ENCODE results near the gene PLEKHA1. TPM values are rescaled to one million over a fixed set of nuclear protein-coding genes. Genes with fewer than 3 reads are reported as not detected.

Gene PLEKHA1
- polyA plus RNA-seq, 1 of the 3 experiments (the other 2 are of a cell fraction): 8.4 TPM

DNA sequence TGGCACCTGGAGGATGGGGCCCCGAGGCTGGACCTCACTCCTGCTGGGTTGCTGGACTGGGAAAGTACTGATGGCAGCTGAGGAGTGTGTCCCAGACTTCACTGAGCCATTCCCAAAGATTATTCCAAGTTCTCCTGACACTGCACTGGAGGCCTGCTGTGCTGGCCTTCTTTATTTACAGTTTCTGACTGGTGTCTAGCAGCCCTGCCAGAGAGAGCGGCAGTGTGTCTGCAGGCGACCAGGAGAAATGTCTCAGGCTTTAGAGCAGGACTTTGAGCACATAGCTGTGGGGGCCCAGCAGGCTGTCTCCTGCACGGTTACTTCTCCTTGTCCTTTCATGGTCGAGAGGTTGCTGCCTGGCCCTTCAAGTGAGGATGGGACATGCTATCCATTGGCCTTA, 102.9 kb downstream of the PLEKHA1 start:
- POLR2A ChIA-PET: no interaction called here
- H4K20me1 ChIP-seq (ENCODE audit: insufficient read depth): peaks cover 8% of the 10 kb centered on the region; the same call in 1 of the 2 replicates

More for the DNA sequence above, 102.9 kb downstream of the PLEKHA1 start:
- Histone ChIP-seq H3K4me1 (ENCODE audit: control insufficient read depth in 1 of 2, insufficient read depth in 2 of 2, low read depth in 1 of 2, low read length in 1 of 2) (peaks cover 24 to 28% of the 10 kb centered on the region in 2 experiments; a peak in 3 of 4 replicates), H3K79me2 (ENCODE audit: insufficient read depth) (peaks cover 96% of the 10 kb centered on the region), H3K36me3 (replicated peaks in 1 of 2; ENCODE audit: control insufficient read depth in 1 of 2, insufficient read depth in 2 of 2, low read length in 1 of 2) (no peaks in the 10 kb centered on the region), H3F3A (replicated peaks; ENCODE audit: insufficient read depth) (no peaks in the 10 kb centered on the region), H2AFZ (ENCODE audit: low read depth) (no peak overlapping the region), H3K27me3 (ENCODE audit: insufficient read depth) (no peaks in the 10 kb centered on the region), H3K9me3 (no peaks in the 10 kb centered on the region), H3K9me2 (no peaks in the 10 kb centered on the region), H3K4me2 (no peak overlapping the region), H3K9ac (no peak overlapping the region), H3K27ac (ENCODE audit: low read depth in 2 of 2, low read length in 1 of 2) (no peak overlapping the region), H3K4me3 (ENCODE audit: low read depth in 2 of 2, low read length in 1 of 2) (no peak overlapping the region)
- CTCF ChIA-PET: no interaction called here
- WGBS (ENCODE audit: low lambda C conversion rate): 88% methylated on average over 4 of the region's 5 CpGs
- DNase-seq: no peak
- TF ChIP-seq GATA2 (CRISPR knock-in tag; IDR thresholded peaks at IDR 0.05) (no peak), RAD21 (IDR thresholded peaks at IDR 0.05; ENCODE audit: low read length) (no peak), EP300 (IDR thresholded peaks at IDR 0.05; ENCODE audit: borderline replicate concordance in 1 of 2, low read depth in 1 of 2, low read length in 1 of 2) (no peak), RCOR1 (IDR thresholded peaks at IDR 0.05; ENCODE audit: low read length) (no peak), FOXM1 (IDR thresholded peaks at IDR 0.05; ENCODE audit: low read depth) (no peak), IRF3 (IDR thresholded peaks at IDR 0.05; ENCODE audit: low read depth, low read length) (no peak), MEF2A (IDR thresholded peaks at IDR 0.05; ENCODE audit: borderline replicate concordance, low read depth) (no peak), TEAD4 (IDR thresholded peaks at IDR 0.05; ENCODE audit: borderline replicate concordance, insufficient read depth) (no peak), NRF1 (IDR thresholded peaks at IDR 0.05; ENCODE audit: low read depth, low read length) (no peak), SMC3 (IDR thresholded peaks at IDR 0.05; ENCODE audit: low read depth, low read length) (no peak), FOXJ3 (CRISPR knock-in tag; IDR thresholded peaks at IDR 0.05) (no peak), TAF1 (IDR thresholded peaks at IDR 0.05; ENCODE audit: borderline replicate concordance, low read depth, low read length) (no peak), CHD2 (IDR thresholded peaks at IDR 0.05; ENCODE audit: low read length, partially characterized antibody) (no peak), SIN3A (IDR thresholded peaks at IDR 0.05; ENCODE audit: borderline replicate concordance, low read depth, low read length) (no peak), GABPA (IDR thresholded peaks at IDR 0.05; ENCODE audit: low read depth) (no peak), JUND (IDR thresholded peaks at IDR 0.05) (no peak), MXI1 (IDR thresholded peaks at IDR 0.05; ENCODE audit: low read depth, low read length) (no peak), MAX (IDR thresholded peaks at IDR 0.05; ENCODE audit: low read depth) (no peak), REST (IDR thresholded peaks at IDR 0.05; ENCODE audit: low read depth, low read length) (no peak), RXRA (IDR thresholded peaks at IDR 0.05; ENCODE audit: borderline replicate concordance, low read depth) (no peak)
